ENCODE results near the gene RASA2. TPM values are rescaled to one million over a fixed set of nuclear protein-coding genes. Genes with fewer than 3 reads are reported as not detected.

RASA2 gene
- total and polyA plus RNA-seq, 4 donors: 6.9 to 26.1 (median 16.6) TPM

DNA sequence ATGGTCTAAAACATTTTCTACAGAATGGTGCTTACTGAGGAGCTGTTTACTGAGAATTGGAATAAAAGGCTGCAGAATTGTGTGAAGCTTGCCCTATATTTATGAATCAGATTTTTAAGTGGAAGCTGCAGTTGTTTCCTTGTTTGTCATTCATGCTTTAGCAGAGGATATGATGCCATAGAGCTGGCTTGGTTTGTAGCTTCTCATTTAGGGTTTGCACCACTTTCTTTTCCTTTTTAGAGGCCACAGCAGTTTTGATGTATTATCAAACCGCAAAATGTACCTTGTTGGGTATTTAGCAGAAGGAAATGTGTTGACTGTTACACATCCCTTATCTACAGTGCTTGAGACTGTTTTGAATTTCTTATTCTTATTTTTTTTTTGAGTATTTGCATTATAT is 66.2 kb downstream of the RASA2 start:
- intact Hi-C loops (cut with DNase I): no loop called here

GRCh38 chr3:141556034-141556433 is 69.2 kb downstream of the RASA2 start:
- Histone ChIP-seq H3K27ac (ENCODE audit: low read depth in 1 of 2, low read length in 2 of 2) (no peak overlapping the region), H3K36me3 (ENCODE audit: control insufficient read depth in 1 of 2, insufficient read depth in 2 of 2, low read length in 1 of 2) (peaks cover 0 to 2% of the 10 kb centered on the region in 2 donors), H3K4me3 (ENCODE audit: low read length in 2 of 2) (no peak overlapping the region), H3K9me3 (ENCODE audit: control insufficient read depth, low read length) (no peaks in the 10 kb centered on the region), H3K27me3 (ENCODE audit: control insufficient read depth in 1 of 2, insufficient read depth in 2 of 2, low read length in 1 of 2) (no peaks in the 10 kb centered on the region), H3K4me1 (ENCODE audit: control insufficient read depth in 1 of 2, insufficient read depth in 2 of 2, low read length in 2 of 2) (peaks cover 0 to 2% of the 10 kb centered on the region in 2 donors)
- no peak for DNase-seq
- intact Hi-C loops (cut with DNase I): loop anchor here in 1 of 2 donors (5.0 kb wide), 1 partner anchor 249 kb away; no protein-coding TSS in a partner anchor
- ATAC-seq (ENCODE audit: low FRiP score): no peak
- WGBS, 2 donors: 88 to 100% methylated on average over 1 of the region's 1 CpG

More for the DNA sequence above, 66.2 kb downstream of the RASA2 start:
- no peak for ATAC-seq (ENCODE audit: low FRiP score)
- WGBS, 2 donors: 89 to 100% methylated on average over 1 of the region's 1 CpG
- no peaks in the 10 kb centered on the region for H3K27me3 ChIP-seq (ENCODE audit: control insufficient read depth in 1 of 2, insufficient read depth in 2 of 2, low read length in 1 of 2)
- H3K36me3 ChIP-seq (ENCODE audit: control insufficient read depth in 1 of 2, insufficient read depth in 2 of 2, low read length in 1 of 2): peaks cover 0 to 2% of the 10 kb centered on the region in 2 donors
- no peak overlapping the region for H3K4me3 ChIP-seq (ENCODE audit: low read length in 2 of 2)
- no peak for DNase-seq
- peaks cover 0 to 2% of the 10 kb centered on the region in 2 donors for H3K4me1 ChIP-seq (ENCODE audit: control insufficient read depth in 1 of 2, insufficient read depth in 2 of 2, low read length in 2 of 2)
- no peaks in the 10 kb centered on the region for H3K9me3 ChIP-seq (ENCODE audit: control insufficient read depth, low read length)
- H3K27ac ChIP-seq (ENCODE audit: low read depth in 1 of 2, low read length in 2 of 2): no peak overlapping the region

- no peaks in the 10 kb centered on the region for H3K9me3 ChIP-seq (ENCODE audit: control insufficient read depth, low read length)
- no peak for ATAC-seq (ENCODE audit: low FRiP score)
- H3K27ac ChIP-seq (ENCODE audit: low read depth in 1 of 2, low read length in 2 of 2): no peak overlapping the region
- no peak for DNase-seq
- intact Hi-C loops (cut with DNase I): loop anchor here in 1 of 2 donors (5.0 kb wide), 1 partner anchor 251 kb away; no protein-coding TSS in a partner anchor
- H3K27me3 ChIP-seq (ENCODE audit: control insufficient read depth in 1 of 2, insufficient read depth in 2 of 2, low read length in 1 of 2): no peaks in the 10 kb centered on the region
- WGBS, 2 donors: 73 to 78% methylated on average over 4 of the region's 4 CpGs
- H3K36me3 ChIP-seq (ENCODE audit: control insufficient read depth in 1 of 2, insufficient read depth in 2 of 2, low read length in 1 of 2): peaks cover 0 to 2% of the 10 kb centered on the region in 2 donors
- H3K4me3 ChIP-seq (ENCODE audit: low read length in 2 of 2): no peak overlapping the region
- no peaks in the 10 kb centered on the region for H3K4me1 ChIP-seq (ENCODE audit: control insufficient read depth in 1 of 2, insufficient read depth in 2 of 2, low read length in 2 of 2)
Measured at GRCh38 chr3:141557961-141558706, 71.3 kb downstream of the RASA2 start.

GRCh38 chr3:141561426-141562034 is 74.7 kb downstream of the RASA2 start:
- ATAC-seq (ENCODE audit: low FRiP score) (peak; percentile 78), DNase-seq (no peak)
- 67 to 70% methylated on average over 2 of the region's 2 CpGs for WGBS, 2 donors
- Histone ChIP-seq H3K9me3 (ENCODE audit: control insufficient read depth, low read length) (no peaks in the 10 kb centered on the region), H3K4me1 (ENCODE audit: control insufficient read depth in 1 of 2, insufficient read depth in 2 of 2, low read length in 2 of 2) (no peaks in the 10 kb centered on the region), H3K27me3 (ENCODE audit: control insufficient read depth in 1 of 2, insufficient read depth in 2 of 2, low read length in 1 of 2) (no peaks in the 10 kb centered on the region), H3K36me3 (ENCODE audit: control insufficient read depth in 1 of 2, insufficient read depth in 2 of 2, low read length in 1 of 2) (peaks cover 0 to 2% of the 10 kb centered on the region in 2 donors), H3K27ac (ENCODE audit: low read depth in 1 of 2, low read length in 2 of 2) (no peak overlapping the region), H3K4me3 (ENCODE audit: low read length in 2 of 2) (no peak overlapping the region)
- intact Hi-C loops (cut with DNase I): loop anchor here (1.0 to 5.0 kb wide), 4 partner anchors 74 to 249 kb away; partner anchors contain the start of gene RASA2 (in 1 of the 2)

- no peak for ATAC-seq (ENCODE audit: low FRiP score)
- intact Hi-C loops (cut with DNase I): loop anchor here in 1 of 2 donors (5.0 kb wide), 2 partner anchors 77 to 252 kb away; partner anchors contain the start of gene RASA2
- 89 to 98% methylated on average over 1 of the region's 1 CpG for WGBS, 2 donors
- Histone ChIP-seq H3K36me3 (ENCODE audit: control insufficient read depth in 1 of 2, insufficient read depth in 2 of 2, low read length in 1 of 2) (no peaks in the 10 kb centered on the region), H3K4me1 (ENCODE audit: control insufficient read depth in 1 of 2, insufficient read depth in 2 of 2, low read length in 2 of 2) (no peaks in the 10 kb centered on the region), H3K27me3 (ENCODE audit: control insufficient read depth in 1 of 2, insufficient read depth in 2 of 2, low read length in 1 of 2) (no peaks in the 10 kb centered on the region), H3K4me3 (ENCODE audit: low read length in 2 of 2) (no peak overlapping the region), H3K27ac (ENCODE audit: low read depth in 1 of 2, low read length in 2 of 2) (no peak overlapping the region), H3K9me3 (ENCODE audit: control insufficient read depth, low read length) (no peaks in the 10 kb centered on the region)
- DNase-seq: no peak
Measured at GRCh38 chr3:141564241-141564640, 77.4 kb downstream of the RASA2 start.

- DNase-seq (no peak), ATAC-seq (ENCODE audit: low FRiP score) (no peak)
- H3K4me1 ChIP-seq (ENCODE audit: control insufficient read depth in 1 of 2, insufficient read depth in 2 of 2, low read length in 2 of 2): no peaks in the 10 kb centered on the region
- H3K4me3 ChIP-seq (ENCODE audit: low read length in 2 of 2): no peak overlapping the region
- no peak overlapping the region for H3K27ac ChIP-seq (ENCODE audit: low read depth in 1 of 2, low read length in 2 of 2)
- 94 to 95% methylated on average over 6 of the region's 6 CpGs for WGBS, 2 donors
- no peaks in the 10 kb centered on the region for H3K27me3 ChIP-seq (ENCODE audit: control insufficient read depth in 1 of 2, insufficient read depth in 2 of 2, low read length in 1 of 2)
- H3K36me3 ChIP-seq (ENCODE audit: control insufficient read depth in 1 of 2, insufficient read depth in 2 of 2, low read length in 1 of 2): no peaks in the 10 kb centered on the region
- intact Hi-C loops (cut with DNase I): no loop called here
- H3K9me3 ChIP-seq (ENCODE audit: control insufficient read depth, low read length): no peaks in the 10 kb centered on the region
Measured at GRCh38 chr3:141570068-141570467, 83.2 kb downstream of the RASA2 start.

- intact Hi-C loops (cut with DNase I): loop anchor here (1.0 to 5.0 kb wide), 3 partner anchors 68 to 336 kb away; partner anchors contain the start of gene RNF7 (in 1 of the 2)
- Histone ChIP-seq H3K4me3 (ENCODE audit: low read length in 2 of 2) (peak overlapping the region in 1 of 2 donors; percentile 34), H3K36me3 (ENCODE audit: control insufficient read depth in 1 of 2, insufficient read depth in 2 of 2, low read length in 1 of 2) (no peaks in the 10 kb centered on the region), H3K27ac (ENCODE audit: low read depth in 1 of 2, low read length in 2 of 2) (no peak overlapping the region), H3K4me1 (ENCODE audit: control insufficient read depth in 1 of 2, insufficient read depth in 2 of 2, low read length in 2 of 2) (no peaks in the 10 kb centered on the region), H3K27me3 (ENCODE audit: control insufficient read depth in 1 of 2, insufficient read depth in 2 of 2, low read length in 1 of 2) (no peaks in the 10 kb centered on the region), H3K9me3 (ENCODE audit: control insufficient read depth, low read length) (no peaks in the 10 kb centered on the region)
- ATAC-seq (ENCODE audit: low FRiP score): no peak
- no peak for DNase-seq
- 78 to 79% methylated on average over 13 of the region's 13 CpGs for WGBS, 2 donors
Measured at GRCh38 chr3:141575879-141576743, 89.3 kb downstream of the RASA2 start.

DNA sequence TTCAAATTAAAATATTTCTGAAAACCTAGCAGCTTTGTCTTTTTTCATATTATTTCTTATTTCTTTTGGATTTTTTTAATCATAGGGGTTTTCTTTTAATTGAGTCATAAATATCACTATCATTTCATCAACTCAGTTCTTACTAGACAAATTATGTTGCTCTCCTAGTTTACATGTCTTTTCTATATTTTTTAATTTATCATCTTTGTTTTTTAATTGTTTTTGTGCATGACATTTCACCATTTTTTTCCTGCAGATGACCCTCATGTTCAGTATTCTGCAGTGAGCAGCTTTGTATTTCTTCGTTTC is 89.9 kb downstream of the RASA2 start:
- ATAC-seq (ENCODE audit: low FRiP score) (no peak), DNase-seq (no peak)
- no peaks in the 10 kb centered on the region for H3K36me3 ChIP-seq (ENCODE audit: control insufficient read depth in 1 of 2, insufficient read depth in 2 of 2, low read length in 1 of 2)
- H3K4me1 ChIP-seq (ENCODE audit: control insufficient read depth in 1 of 2, insufficient read depth in 2 of 2, low read length in 2 of 2): no peaks in the 10 kb centered on the region
- no peak overlapping the region for H3K4me3 ChIP-seq (ENCODE audit: low read length in 2 of 2)
- no peaks in the 10 kb centered on the region for H3K27me3 ChIP-seq (ENCODE audit: control insufficient read depth in 1 of 2, insufficient read depth in 2 of 2, low read length in 1 of 2)
- intact Hi-C loops (cut with DNase I): loop anchor here (1.0 to 5.0 kb wide), 3 partner anchors 68 to 336 kb away; partner anchors contain the start of gene RNF7 (in 1 of the 2)
- H3K27ac ChIP-seq (ENCODE audit: low read depth in 1 of 2, low read length in 2 of 2): no peak overlapping the region
- WGBS, 2 donors: 95 to 96% methylated on average over 1 of the region's 1 CpG
- H3K9me3 ChIP-seq (ENCODE audit: control insufficient read depth, low read length): no peaks in the 10 kb centered on the region
